H1 (cell line): Measurements from ENCODE around the gene NXN. TPM values are rescaled to one million over a fixed set of nuclear protein-coding genes. Genes with fewer than 3 reads are reported as not detected.

Source experiments
- CTCF ChIA-PET: fragments of 300-600 bp; sonication (Branson Sonifier 250); formaldehyde crosslinking; loops from one replicate; lab custom pipeline; 2021; ENCODE audit not compliant: partially characterized antibody; lab: Charles Lee
- POLR2A ChIA-PET: fragments of 300-600 bp; sonication (Branson Sonifier 250); formaldehyde crosslinking; loops from one replicate; lab custom pipeline; 2021; ENCODE audit warnings: inconsistent platforms; ENCODE audit not compliant: partially characterized antibody; lab: Charles Lee
- DNase-seq, 2 experiments: peaks; one replicate each; pipeline versions ENCODE4 v3.0.0 to v3.0.0-alpha.2; 2010 to 2022; ENCODE audit warnings: low spot score in 2 of 2, low read depth in 1 of 2, mixed read lengths in 1 of 2
- FAIRE-seq: peaks from 2 replicates; lab custom pipeline; 2011; peaks lifted over from hg19 to GRCh38; lab: Jason Lieb, UNC
- H2AFZ ChIP-seq: 2 replicates; pipeline ENCODE4 v1.8.1; 2012; ENCODE audit warnings: low read length, inconsistent platforms
- H2AK5ac ChIP-seq: 2 replicates; pipeline ENCODE4 v1.6.1; 2013; ENCODE audit warnings: low read depth, low read length
- H2BK120ac ChIP-seq: replicated peaks from 2 replicates; pipeline ENCODE3; 2013; ENCODE audit warnings: low read depth, low read length, inconsistent platforms
- H2BK12ac ChIP-seq: 2 replicates; pipeline ENCODE4 v1.6.1; 2013; ENCODE audit warnings: low read depth, low read length
- H2BK15ac ChIP-seq: 2 replicates; pipeline ENCODE4 v1.6.1; 2013; ENCODE audit warnings: low read length
- H2BK20ac ChIP-seq: 2 replicates; pipeline ENCODE4 v1.6.1; 2013; ENCODE audit warnings: low read length
- H2BK5ac ChIP-seq: 2 replicates; pipeline ENCODE4 v1.6.1; 2013; ENCODE audit warnings: low read depth, low read length
- H3K14ac ChIP-seq: 2 replicates; pipeline ENCODE4 v1.6.1; 2013; ENCODE audit warnings: inconsistent platforms; ENCODE audit not compliant: insufficient read length
- H3K18ac ChIP-seq: 2 replicates; pipeline ENCODE4 v1.6.1; 2013; ENCODE audit warnings: low read length; ENCODE audit errors: extremely low read depth
- H3K23ac ChIP-seq: 2 replicates; pipeline ENCODE4 v1.6.1; 2013; ENCODE audit warnings: inconsistent platforms; ENCODE audit not compliant: insufficient read length
- H3K23me2 ChIP-seq: 2 replicates; pipeline ENCODE4 v1.6.1; 2013; ENCODE audit warnings: low read depth, low read length
- H3K27ac ChIP-seq: 2 replicates; pipeline ENCODE4 v1.6.1; 2011; ENCODE audit warnings: low read depth, low read length, inconsistent platforms
- H3K27me3 ChIP-seq, 4 experiments: replicated peaks in 1 of 4; 1 replicate in 1 of 4; 2 replicates in 3 of 4; pipeline versions ENCODE4 v1.6.1 to v1.8.1; 2011 to 2013; ENCODE audit warnings: low read length in 3 of 4, mild to moderate bottlenecking in 3 of 4, inconsistent platforms in 2 of 4, mixed read lengths in 2 of 4, moderate library complexity in 1 of 4; ENCODE audit not compliant: control insufficient read depth in 3 of 4, insufficient read depth in 3 of 4; ENCODE audit errors: extremely low read depth in 1 of 4
- H3K36me3 ChIP-seq, 4 experiments: 2 replicates each; pipeline versions ENCODE4 v1.6.1 to v1.8.1; 2011 to 2013; ENCODE audit warnings: mild to moderate bottlenecking in 4 of 4, low read length in 3 of 4, moderate library complexity in 2 of 4, control low read depth in 1 of 4, inconsistent platforms in 1 of 4; ENCODE audit not compliant: insufficient read depth in 4 of 4, control insufficient read depth in 2 of 4
- H3K4ac ChIP-seq: replicated peaks from 2 replicates; pipeline ENCODE3; 2013; ENCODE audit warnings: low read length, low read depth, mixed read lengths, inconsistent platforms; ENCODE audit not compliant: insufficient read length
- H3K4me1 ChIP-seq, 4 experiments: replicated peaks in 1 of 4; 1 replicate in 1 of 4; 2 replicates in 3 of 4; pipeline versions ENCODE4 v1.6.1 to v1.8.1; 2011 to 2013; ENCODE audit warnings: low read length in 3 of 4, inconsistent platforms in 2 of 4, mixed read lengths in 1 of 4; ENCODE audit not compliant: insufficient read depth in 4 of 4, control insufficient read depth in 3 of 4
- H3K4me2 ChIP-seq, 2 experiments: 2 replicates each; pipeline versions ENCODE4 v1.6.1 to v1.8.1; 2011 to 2013; ENCODE audit warnings: low read depth in 2 of 2, low read length in 2 of 2, control low read depth in 1 of 2, inconsistent platforms in 1 of 2, mild to moderate bottlenecking in 1 of 2; ENCODE audit not compliant: insufficient read depth in 1 of 2
- H3K4me3 ChIP-seq, 4 experiments: fragments of 200-600, 300-600 bp in 1 of 4; sonication (generic), shearing (Covaris generic), sonication (Bioruptor Twin) in 1 of 4; 2 replicates each; pipeline versions ENCODE4 v1.5.1 to v1.8.1; 2011 to 2016; ENCODE audit warnings: low read length in 4 of 4, low read depth in 3 of 4, control low read depth in 2 of 4, inconsistent platforms in 2 of 4, mild to moderate bottlenecking in 2 of 4, mixed read lengths in 1 of 4, moderate library complexity in 1 of 4; ENCODE audit not compliant: insufficient read depth in 2 of 4; ENCODE audit errors: extremely low read depth in 1 of 4
- H3K56ac ChIP-seq: replicated peaks from 2 replicates; pipeline ENCODE3; 2013; ENCODE audit warnings: low read depth, mild to moderate bottlenecking, mixed read lengths, low read length, inconsistent platforms; ENCODE audit not compliant: insufficient read length
- H3K79me1 ChIP-seq: 2 replicates; pipeline ENCODE4 v1.6.1; 2013; ENCODE audit warnings: low read depth, low read length, control low read depth
- H3K79me2 ChIP-seq, 2 experiments: 2 replicates each; pipeline versions ENCODE4 v1.6.1 to v1.8.1; 2012 to 2013; ENCODE audit warnings: low read length in 2 of 2, mild to moderate bottlenecking in 2 of 2, inconsistent platforms in 1 of 2; ENCODE audit not compliant: insufficient read depth in 2 of 2, control insufficient read depth in 1 of 2
- H3K9ac ChIP-seq, 4 experiments: replicated peaks in 1 of 4; 1 replicate in 1 of 4; 2 replicates in 3 of 4; pipeline versions ENCODE4 v1.6.1 to v1.8.1; 2011 to 2013; ENCODE audit warnings: low read depth in 3 of 4, low read length in 3 of 4, control low read depth in 2 of 4, mild to moderate bottlenecking in 2 of 4, moderate library complexity in 2 of 4, inconsistent platforms in 1 of 4; ENCODE audit errors: extremely low read depth in 1 of 4
- H3K9me3 ChIP-seq, 2 experiments: 2 replicates each; pipeline versions ENCODE4 v1.6.1 to v1.8.1; 2012 to 2013; ENCODE audit warnings: mild to moderate bottlenecking in 2 of 2, moderate library complexity in 2 of 2, control low read depth in 1 of 2, inconsistent platforms in 1 of 2, low read depth in 1 of 2, low read length in 1 of 2, mixed read lengths in 1 of 2; ENCODE audit not compliant: insufficient read depth in 2 of 2
- H4K20me1 ChIP-seq, 2 experiments: replicated peaks in 1 of 2; 2 replicates each; pipeline versions ENCODE3 to v1.8.1; 2011 to 2013; ENCODE audit warnings: inconsistent platforms in 2 of 2, low read length in 2 of 2, mild to moderate bottlenecking in 1 of 2; ENCODE audit not compliant: insufficient read depth in 2 of 2, control insufficient read depth in 1 of 2
- H4K5ac ChIP-seq: 2 replicates; pipeline ENCODE4 v1.6.1; 2013; ENCODE audit warnings: low read length, low read depth, mixed read lengths, inconsistent platforms; ENCODE audit not compliant: insufficient read length
- H4K8ac ChIP-seq: 2 replicates; pipeline ENCODE4 v1.8.0; 2013; ENCODE audit warnings: mild to moderate bottlenecking, moderate library complexity, low read length, inconsistent platforms; ENCODE audit not compliant: insufficient read depth; ENCODE audit errors: extremely low read depth
- H4K91ac ChIP-seq: replicated peaks from 2 replicates; pipeline ENCODE3; 2013; ENCODE audit warnings: low read length, mixed read lengths, inconsistent platforms; ENCODE audit not compliant: insufficient read length
- ASH2L ChIP-seq: fragments of 200-600, 300-600 bp; sonication (generic); IDR thresholded peaks from one replicate; pipeline ENCODE4 v1.7.1; 2017; ENCODE audit warnings: low read length
- BRCA1 ChIP-seq: IDR thresholded peaks from 2 replicates; pipeline ENCODE4 v1.6.1; 2012; ENCODE audit warnings: low read depth, low read length, improper control_type of control experiment
- POLR2AphosphoS5 ChIP-seq: IDR thresholded peaks from 2 replicates; pipeline ENCODE4 v1.6.1; 2011; ENCODE audit warnings: low read depth, low read length
- SRF ChIP-seq: IDR thresholded peaks from 2 replicates; pipeline ENCODE4 v1.6.1; 2011; ENCODE audit warnings: mild to moderate bottlenecking, low read depth, low read length, moderate library complexity
- WGBS, 2 experiments: shearing (Covaris generic) in 1 of 2; methylation state at CpG; one replicate each; pipeline versions ENCODE4 v1.1.6 to v1.1.7; 2013 to 2015; ENCODE audit warnings: low lambda C conversion rate in 2 of 2, mixed read lengths in 2 of 2, inconsistent platforms in 1 of 2, low coverage in 1 of 2, missing lambda C conversion rate in 1 of 2; ENCODE audit not compliant: insufficient replicate concordance in 2 of 2, insufficient coverage in 1 of 2, insufficient read length in 1 of 2; ENCODE audit errors: extremely low coverage in 1 of 2, missing lambda C conversion rate in 1 of 2; 5-methylcytosine and 5-hydroxymethylcytosine counted together
- polyA plus RNA-seq, 7 experiments: library from polyadenylated mRNA; depleted of rRNA in 3 of 7; stranded (reverse) in 5 of 7; unstranded in 2 of 7; fragments of >200 nt in 5 of 7; fragments of 200-250 nt in 2 of 7; gene quantifications; 1 replicate in 5 of 7; 2 replicates in 1 of 7; 4 replicates in 1 of 7; pipeline versions ENCODE4 v1.2.1 to v1.2.3, GENCODE V29; 2011 to 2013; ENCODE audit warnings: missing spikeins in 2 of 7, mixed read lengths in 2 of 7
- total RNA-seq: library from RNA; stranded (reverse); fragmentation: NEBNext Ultra II Directional; extraction: Animal tissue kit (Norgen Biotek cat#: 25700); gene quantifications from 2 replicates; pipeline ENCODE4 v1.2.1, GENCODE V29; 2021

NXN gene
- total and polyA plus RNA-seq, 2 of the 8 experiments (the other 6 are each of a cell fraction or from before 2014, with no cell fraction given): 94.1 to 107 TPM

DNA sequence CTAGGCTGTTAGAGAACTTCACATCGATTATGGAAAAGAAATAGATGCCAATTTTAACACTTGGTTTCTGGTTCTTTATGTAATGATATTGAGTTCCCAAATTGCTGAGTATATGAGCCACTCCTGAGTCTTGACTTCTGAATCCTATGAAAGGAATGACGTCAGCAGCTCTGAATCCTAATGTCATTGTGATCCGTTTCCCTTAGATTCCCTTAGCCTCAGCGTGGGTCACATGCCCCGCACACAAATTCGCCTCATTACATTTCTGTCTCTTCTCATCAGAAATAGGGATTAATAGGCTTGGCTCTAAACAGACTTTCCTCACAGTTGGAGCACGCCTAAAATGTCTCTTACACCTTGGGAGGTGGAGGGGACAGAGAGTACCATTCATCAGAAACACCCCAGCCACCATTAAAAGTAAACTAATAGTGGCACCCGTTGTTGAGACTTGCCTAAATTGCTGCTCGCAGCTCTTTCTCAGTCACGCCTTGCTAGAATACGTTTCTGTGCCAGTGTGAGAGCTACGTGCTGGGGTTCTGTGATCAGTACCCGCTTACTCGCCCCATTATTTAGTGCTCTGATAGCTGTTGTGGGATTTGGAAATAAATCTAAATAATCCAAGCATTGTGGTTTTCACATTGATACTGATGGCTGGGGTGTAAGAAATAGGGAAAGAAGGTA, 190.3 kb downstream of the NXN start:
- H3K36me3 ChIP-seq: peaks cover 4 to 25% (median 15%) of the 10 kb centered on the region in 4 experiments; a peak in 7 of 8 replicates
- no peak overlapping the region for H2BK15ac ChIP-seq
- no peak overlapping the region for H2AFZ ChIP-seq
- H3K4me3 ChIP-seq: no peak overlapping the region
- H2BK20ac ChIP-seq: no peak overlapping the region
- H4K8ac ChIP-seq: no peak overlapping the region
- no peak overlapping the region for H3K23ac ChIP-seq
- peaks cover 3 to 9% of the 10 kb centered on the region in 2 experiments for H4K20me1 ChIP-seq
- H2BK12ac ChIP-seq: no peak overlapping the region
- H3K27me3 ChIP-seq: no peaks in the 10 kb centered on the region
- H2BK120ac ChIP-seq: no peak overlapping the region
- peaks cover 0 to 8% (median 3%) of the 10 kb centered on the region in 4 experiments; a peak in 4 of 7 replicates for H3K4me1 ChIP-seq
- no peak overlapping the region for H3K4ac ChIP-seq
- POLR2A ChIA-PET: interaction anchor here (1.0 to 1.8 kb wide), 3 partner anchors 11 to 207 kb away, joined by 3 to 8 read pairs (median 5); no protein-coding TSS in a partner anchor
- DNase-seq (no peak), FAIRE-seq (no peak)
- no peak overlapping the region for H2BK5ac ChIP-seq
- no peak overlapping the region for H2AK5ac ChIP-seq
- peak overlapping the region; percentile 39 to 62; a peak in 1 of 4 replicates for H3K4me2 ChIP-seq
- no peak overlapping the region for H4K91ac ChIP-seq
- no peaks in the 10 kb centered on the region for H3K23me2 ChIP-seq
- no peak overlapping the region for H4K5ac ChIP-seq
- H3K9me3 ChIP-seq: no peaks in the 10 kb centered on the region
- no peak overlapping the region for H3K9ac ChIP-seq
- no peak overlapping the region for H3K56ac ChIP-seq
- WGBS, 2 experiments: 92% methylated on average over 14 of the region's 14 CpGs; no CpG with 5 or more reads in 1 of the 2 experiments
- CTCF ChIA-PET: interaction anchor here (0.9 to 17.5 kb wide), 7 partner anchors 11 to 210 kb away, joined by 3 to 258 read pairs (median 4); partner anchors contain the start of genes NXN and TIMM22
- H3K79me2 ChIP-seq: peaks cover 0 to 14% of the 10 kb centered on the region in 2 experiments; a peak in 2 of 4 replicates
- no peak overlapping the region for H3K18ac ChIP-seq
- no peaks in the 10 kb centered on the region; the same call in 1 of the 2 replicates for H3K79me1 ChIP-seq
- TF ChIP-seq POLR2AphosphoS5: no peak; the same call in 1 of the 2 replicates
- TF ChIP-seq BRCA1: no peak
- no peak for TF ChIP-seq ASH2L
- no peak for TF ChIP-seq SRF
- H3K14ac ChIP-seq: no peak overlapping the region
- no peak overlapping the region; the same call in 1 of the 2 replicates for H3K27ac ChIP-seq
